ENCODE results near the gene PARP2. TPM values are rescaled to one million over a fixed set of nuclear protein-coding genes. Genes with fewer than 3 reads are reported as not detected.

Gene PARP2
- total and polyA plus RNA-seq, 2 of the 8 experiments (the other 6 are each of a cell fraction or from before 2014, with no cell fraction given): 27.7 to 41.7 TPM

DNA sequence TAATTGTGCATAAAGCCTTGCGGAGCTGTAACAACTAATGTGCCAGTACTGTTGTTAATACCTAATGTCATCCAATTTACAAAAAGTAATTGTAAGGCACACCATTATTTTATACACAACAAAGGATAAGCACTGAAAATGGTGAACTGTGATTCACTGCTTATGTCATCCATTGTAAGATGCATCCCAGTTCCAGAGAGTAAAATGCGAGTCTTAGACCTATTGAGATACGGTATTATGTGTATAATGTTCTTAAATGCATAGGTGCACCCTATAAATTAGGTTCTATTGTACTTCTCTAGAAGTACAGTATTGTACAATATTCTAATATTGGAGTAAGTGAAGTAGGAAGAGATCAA lies 406 bp downstream of the PARP2 start:
- H3K18ac ChIP-seq (ENCODE audit: extremely low read depth, low read length): no peak overlapping the region
- no peak overlapping the region for H2BK20ac ChIP-seq (ENCODE audit: low read length)
- peaks cover 7 to 27% (median 17%) of the 10 kb centered on the region in 4 experiments; a peak in 7 of 8 replicates for H3K36me3 ChIP-seq (ENCODE audit: control insufficient read depth in 2 of 4, insufficient read depth in 4 of 4, low read length in 3 of 4)
- peak overlapping the region; percentile 62 to 71 for H3K4me2 ChIP-seq (ENCODE audit: insufficient read depth in 1 of 2, low read depth in 2 of 2, low read length in 2 of 2)
- DNase-seq (ENCODE audit: low read depth in 1 of 2, low spot score in 2 of 2): no peak
- no peaks in the 10 kb centered on the region; a peak in 1 of 7 replicates for H3K4me1 ChIP-seq (replicated peaks in 1 of 4; ENCODE audit: control insufficient read depth in 3 of 4, insufficient read depth in 4 of 4, low read length in 3 of 4)
- H3K9me3 ChIP-seq (ENCODE audit: insufficient read depth in 2 of 2, low read depth in 1 of 2, low read length in 1 of 2): no peaks in the 10 kb centered on the region
- no peak overlapping the region for H2BK12ac ChIP-seq (ENCODE audit: low read depth, low read length)
- H3K4me3 ChIP-seq (ENCODE audit: extremely low read depth in 1 of 4, insufficient read depth in 2 of 4, low read depth in 3 of 4, low read length in 4 of 4): peak overlapping the region; percentile 75 to 97 (median 87)
- H4K8ac ChIP-seq (ENCODE audit: extremely low read depth, insufficient read depth, low read length): no peak overlapping the region
- H3K9ac ChIP-seq (replicated peaks in 1 of 4; ENCODE audit: extremely low read depth in 1 of 4, low read depth in 3 of 4, low read length in 3 of 4): peak overlapping the region; percentile 73 to 87 (median 78)
- H4K5ac ChIP-seq (ENCODE audit: insufficient read length, low read depth, low read length): peak overlapping the region; percentile 28
- peak overlapping the region; percentile 37 for H3K14ac ChIP-seq (ENCODE audit: insufficient read length)
- peak overlapping the region; percentile 65 for H3K56ac ChIP-seq (replicated peaks; ENCODE audit: insufficient read length, low read depth, low read length)
- H3K23me2 ChIP-seq (ENCODE audit: low read depth, low read length): peaks cover 2% of the 10 kb centered on the region; the same call in 1 of the 2 replicates
- H3K27me3 ChIP-seq (replicated peaks in 1 of 4; ENCODE audit: control insufficient read depth in 3 of 4, extremely low read depth in 1 of 4, insufficient read depth in 3 of 4, low read length in 3 of 4): no peaks in the 10 kb centered on the region
- H3K23ac ChIP-seq (ENCODE audit: insufficient read length): no peak overlapping the region
- no peak overlapping the region for H3K4ac ChIP-seq (replicated peaks; ENCODE audit: insufficient read length, low read depth, low read length)
- no peak overlapping the region for H2AK5ac ChIP-seq (ENCODE audit: low read depth, low read length)
- ChIA-PET CTCF (ENCODE audit: partially characterized antibody) (interaction anchor here (0.6 to 1.7 kb wide), 10 partner anchors 8 to 338 kb away, joined by 3 to 4 read pairs (median 3); no protein-coding TSS in a partner anchor), POLR2A (ENCODE audit: partially characterized antibody) (interaction anchor here (0.6 to 8.3 kb wide), 32 partner anchors 11 to 1135 kb away, joined by 3 to 215 read pairs (median 7); partner anchors contain the start of genes APEX1, CCNB1IP1, OSGEP and PIP4P1)
- H2BK15ac ChIP-seq (ENCODE audit: low read length): no peak overlapping the region
- H2BK120ac ChIP-seq (replicated peaks; ENCODE audit: low read depth, low read length): no peak overlapping the region
- no peak for FAIRE-seq
- no peak overlapping the region for H2BK5ac ChIP-seq (ENCODE audit: low read depth, low read length)
- H3K79me1 ChIP-seq (ENCODE audit: low read depth, low read length): no peaks in the 10 kb centered on the region
- peaks cover 0 to 15% of the 10 kb centered on the region in 2 experiments; a peak in 2 of 4 replicates for H3K79me2 ChIP-seq (ENCODE audit: control insufficient read depth in 1 of 2, insufficient read depth in 2 of 2, low read length in 2 of 2)
- peak overlapping the region; percentile 70 for H3K27ac ChIP-seq (ENCODE audit: low read depth, low read length)
- H4K20me1 ChIP-seq (replicated peaks in 1 of 2; ENCODE audit: control insufficient read depth in 1 of 2, insufficient read depth in 2 of 2, low read length in 2 of 2): no peaks in the 10 kb centered on the region
- H4K91ac ChIP-seq (replicated peaks; ENCODE audit: insufficient read length, low read length): no peak overlapping the region
- peak; percentile 8; the same call in 1 of the 2 replicates for TF ChIP-seq PHF8 (conservative IDR thresholded peaks at IDR 0.05; ENCODE audit: low read depth, low read length)
- TF ChIP-seq SAP30 (IDR thresholded peaks at IDR 0.05; ENCODE audit: insufficient read depth, insufficient replicate concordance, low read length): peak; percentile 21
- no peak for TF ChIP-seq CREB1 (IDR thresholded peaks at IDR 0.05)
- no peak overlapping the region for H2AFZ ChIP-seq (ENCODE audit: low read length)
- 11% methylated on average over 3 of the region's 3 CpGs; no CpG with 5 or more reads in 1 of the 2 experiments for WGBS, 2 experiments (ENCODE audit: extremely low coverage in 1 of 2, insufficient coverage in 1 of 2, insufficient read length in 1 of 2, insufficient replicate concordance in 2 of 2, low coverage in 1 of 2, low lambda C conversion rate in 2 of 2, missing lambda C conversion rate in 1 of 2)

All from H1 (cell line).